GM12875 (cell line): ENCODE measurements around the gene HSPA1B.
"Not testable (repeated sequence)": the region's sequence is repeated elsewhere in the genome, so short reads cannot be mapped to it uniquely, and the experiment has no call there.

Source experiments
- H3K4me3 ChIP-seq: one replicate; pipeline ENCODE4 v1.5.1; 2011; ENCODE audit warnings: low read depth, low read length, control low read depth
- TF ChIP-seq, protein P1 (sequence below): IDR thresholded peaks from 2 replicates; pipeline ENCODE4 v1.5.1; 2011; ENCODE audit warnings: low read depth, mild to moderate bottlenecking, control low read depth, inconsistent platforms, low read length, moderate library complexity, borderline replicate concordance; ENCODE audit not compliant: insufficient read depth

Gene HSPA1B

DNA sequence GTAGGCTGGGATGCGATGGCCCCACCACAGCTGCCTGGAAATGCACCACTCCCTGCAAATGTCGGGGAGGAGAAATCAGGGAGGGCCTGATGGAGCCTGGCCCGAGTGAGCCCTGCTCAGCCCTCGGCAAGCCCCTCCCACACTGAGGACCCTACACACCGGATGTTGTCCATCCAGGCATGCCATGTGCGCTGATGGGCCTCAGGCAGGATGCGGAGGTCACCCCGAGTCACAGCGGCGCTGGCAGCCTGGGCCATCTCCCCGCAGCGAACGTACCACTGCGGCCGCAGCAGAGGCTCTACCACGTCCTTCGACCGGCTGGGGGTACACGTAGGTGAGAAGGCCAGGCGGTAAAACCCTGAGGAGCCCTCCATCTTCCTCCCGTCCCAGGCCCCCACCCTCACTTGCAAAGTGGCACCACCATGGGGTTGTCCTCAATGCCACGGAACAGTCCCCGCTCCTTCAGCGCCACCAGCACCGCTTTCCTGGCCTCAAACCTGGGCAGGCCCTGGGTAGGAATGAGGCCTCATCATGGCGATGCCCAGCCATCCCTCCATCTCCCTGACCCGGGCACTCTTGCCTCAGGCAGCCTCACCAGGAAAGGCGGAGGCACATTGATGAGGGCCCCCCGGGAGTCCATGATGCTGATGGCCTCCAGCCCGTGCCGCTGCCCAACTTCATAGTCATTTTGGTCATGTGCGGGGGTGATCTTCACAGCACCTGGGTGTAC lies 45.2 kb upstream of the HSPA1B start:
- H3K4me3 ChIP-seq: no peak overlapping the region
- TF ChIP-seq, protein P1, sequence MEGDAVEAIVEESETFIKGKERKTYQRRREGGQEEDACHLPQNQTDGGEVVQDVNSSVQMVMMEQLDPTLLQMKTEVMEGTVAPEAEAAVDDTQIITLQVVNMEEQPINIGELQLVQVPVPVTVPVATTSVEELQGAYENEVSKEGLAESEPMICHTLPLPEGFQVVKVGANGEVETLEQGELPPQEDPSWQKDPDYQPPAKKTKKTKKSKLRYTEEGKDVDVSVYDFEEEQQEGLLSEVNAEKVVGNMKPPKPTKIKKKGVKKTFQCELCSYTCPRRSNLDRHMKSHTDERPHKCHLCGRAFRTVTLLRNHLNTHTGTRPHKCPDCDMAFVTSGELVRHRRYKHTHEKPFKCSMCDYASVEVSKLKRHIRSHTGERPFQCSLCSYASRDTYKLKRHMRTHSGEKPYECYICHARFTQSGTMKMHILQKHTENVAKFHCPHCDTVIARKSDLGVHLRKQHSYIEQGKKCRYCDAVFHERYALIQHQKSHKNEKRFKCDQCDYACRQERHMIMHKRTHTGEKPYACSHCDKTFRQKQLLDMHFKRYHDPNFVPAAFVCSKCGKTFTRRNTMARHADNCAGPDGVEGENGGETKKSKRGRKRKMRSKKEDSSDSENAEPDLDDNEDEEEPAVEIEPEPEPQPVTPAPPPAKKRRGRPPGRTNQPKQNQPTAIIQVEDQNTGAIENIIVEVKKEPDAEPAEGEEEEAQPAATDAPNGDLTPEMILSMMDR: no peak

DNA sequence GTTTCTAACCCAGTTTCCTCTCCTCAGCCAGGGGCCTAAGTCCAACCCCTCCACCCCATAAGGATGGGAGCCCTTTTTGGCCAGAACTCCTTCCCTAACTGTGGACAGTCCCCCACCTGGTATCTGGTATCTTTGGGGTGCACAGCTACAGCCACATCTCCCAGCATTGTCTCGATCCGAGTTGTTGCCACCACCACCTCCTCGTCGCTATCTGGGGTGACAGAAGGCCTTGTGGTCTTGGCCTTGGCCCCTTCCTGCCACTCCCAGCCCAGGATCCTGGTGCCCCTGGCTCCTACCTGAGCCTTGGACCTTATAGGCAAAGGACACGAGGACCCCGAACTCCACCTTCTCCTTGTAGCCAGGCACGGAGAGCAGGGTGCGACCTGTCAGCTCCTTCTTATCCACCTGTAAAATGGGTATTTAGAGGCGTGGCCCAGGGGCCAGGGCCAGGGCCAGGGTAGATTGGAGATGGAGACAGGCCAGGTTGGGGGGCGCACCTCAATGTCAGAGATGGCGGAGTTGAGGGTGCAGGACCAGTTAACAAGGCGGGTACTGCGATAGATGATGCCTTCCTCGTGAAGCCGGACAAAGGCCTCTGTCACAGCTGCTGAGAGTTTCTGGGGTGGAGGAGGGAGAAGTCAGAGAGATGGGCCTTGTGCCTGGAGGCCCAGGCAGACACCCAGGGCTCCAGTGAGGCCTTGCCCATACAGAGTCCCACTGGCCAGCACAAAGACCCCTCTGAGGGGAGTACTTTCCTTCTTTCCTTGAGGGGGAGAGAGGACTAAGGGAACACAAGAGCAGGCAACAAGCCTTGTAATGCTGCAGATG lies 43.2 kb upstream of the HSPA1B start:
- H3K4me3 ChIP-seq: no peak overlapping the region
- TF ChIP-seq, protein P1: no peak

DNA sequence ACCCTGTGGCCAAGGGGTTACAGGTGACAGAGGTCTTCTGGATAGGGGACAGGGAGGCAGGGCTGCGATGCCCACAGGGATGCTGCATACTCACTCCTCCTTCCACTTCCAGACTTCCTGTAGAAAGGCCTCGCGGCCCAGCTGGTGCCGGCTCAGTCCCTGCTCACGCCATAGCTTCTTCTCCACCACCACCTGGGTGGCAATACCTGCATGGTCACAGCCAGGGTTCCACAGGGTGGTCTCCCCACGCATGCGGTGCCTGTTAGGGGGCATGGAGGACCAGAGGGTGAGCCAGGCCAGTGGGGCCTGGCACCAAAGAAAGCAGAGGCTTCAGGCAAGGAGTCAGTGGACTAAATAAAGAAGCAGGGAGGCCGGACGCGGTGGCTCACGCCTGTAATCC lies 42.1 kb upstream of the HSPA1B start:
- H3K4me3 ChIP-seq: no peak overlapping the region
- TF ChIP-seq, protein P1: no peak

DNA sequence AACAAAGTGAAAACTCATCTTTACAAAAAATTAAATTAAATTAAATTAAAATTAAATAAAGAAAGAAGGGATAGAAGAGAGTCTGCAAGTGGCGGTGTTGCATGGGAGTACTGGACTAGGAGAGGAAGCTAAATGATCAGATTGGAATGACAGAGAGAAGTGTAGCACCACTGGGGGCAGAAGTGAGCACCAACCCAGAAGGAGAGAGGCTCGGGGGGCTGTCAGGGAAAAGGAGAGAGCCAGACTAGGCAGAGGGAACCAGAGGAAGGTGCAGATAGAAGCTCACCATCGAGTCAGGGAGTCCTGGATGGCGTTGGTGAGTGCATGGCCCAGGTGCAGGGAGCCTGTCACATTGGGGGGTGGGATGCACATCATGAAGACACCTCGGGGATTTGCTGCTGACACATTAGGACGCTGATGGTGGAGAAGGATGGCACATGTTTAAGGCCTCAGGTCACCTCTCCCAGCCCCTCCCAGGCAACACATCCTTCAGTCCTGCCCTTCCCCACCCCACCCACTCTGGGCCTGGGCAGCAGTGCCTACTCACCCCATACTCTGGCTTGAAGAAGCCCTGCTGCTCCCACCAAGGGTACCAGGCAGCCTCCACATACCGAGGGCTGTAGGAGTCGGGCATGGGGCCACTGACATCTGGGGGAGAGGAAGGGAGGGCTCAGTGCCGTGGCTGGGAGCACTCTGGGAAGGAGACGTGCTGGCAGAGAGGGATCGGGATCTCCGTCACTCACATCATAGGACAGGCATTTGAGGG lies 36.0 kb upstream of the HSPA1B start:
- TF ChIP-seq, protein P1: peak; percentile 69
- H3K4me3 ChIP-seq: no peak overlapping the region

DNA sequence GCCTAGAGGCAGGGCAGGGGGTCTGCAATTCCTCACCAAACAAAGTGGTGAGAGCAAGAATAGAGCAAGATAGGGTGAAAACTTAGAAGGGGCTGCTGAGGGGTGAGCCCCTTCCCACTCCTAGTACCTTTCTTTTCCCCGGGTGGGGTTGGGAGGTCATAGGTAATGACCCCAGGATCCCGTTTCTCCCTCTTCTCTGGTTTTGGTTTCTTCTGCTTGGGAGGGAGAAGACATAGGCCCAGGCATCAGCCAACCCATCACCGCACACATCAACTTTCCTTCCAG lies 35.5 kb upstream of the HSPA1B start:
- TF ChIP-seq, protein P1: no peak

DNA sequence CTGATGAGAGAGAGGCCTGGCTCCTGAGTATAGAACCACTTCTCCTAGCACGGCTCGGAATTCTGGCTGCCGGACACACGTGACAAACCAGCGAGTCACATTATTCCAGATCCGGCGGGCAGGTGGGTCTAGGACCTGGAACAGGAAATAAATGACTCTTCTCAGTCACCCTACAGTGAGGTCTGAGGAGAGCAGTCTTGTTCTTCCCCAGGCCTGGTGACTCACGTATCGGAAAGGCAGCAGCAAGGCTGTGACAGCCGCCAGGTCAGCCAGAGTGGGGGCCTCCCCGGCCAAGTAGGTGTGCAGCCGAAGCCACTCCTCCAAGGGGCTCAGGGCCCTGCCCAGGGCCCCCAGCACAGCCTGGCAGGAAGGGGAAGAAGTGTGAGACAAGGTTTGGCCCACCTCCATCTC lies 34.8 kb upstream of the HSPA1B start:
- TF ChIP-seq, protein P1: no peak
- no peak overlapping the region for H3K4me3 ChIP-seq

More for the DNA sequence above, 35.5 kb upstream of the HSPA1B start:
- H3K4me3 ChIP-seq: no peak overlapping the region

DNA sequence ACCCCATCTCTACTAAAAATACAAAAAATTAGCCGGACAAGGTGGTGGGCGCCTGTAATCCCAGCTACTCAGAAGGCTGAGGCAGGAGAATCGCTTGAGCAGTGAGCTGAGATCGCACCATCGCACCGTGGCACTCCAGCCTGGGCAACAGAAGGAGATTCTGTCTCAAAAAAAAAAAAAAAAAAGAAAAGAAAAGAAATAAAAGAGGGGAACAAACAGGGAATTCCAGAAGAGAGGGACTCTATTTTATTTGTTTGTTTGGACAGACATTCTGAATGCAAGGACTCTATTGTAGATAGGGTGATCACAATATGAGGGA lies 33.7 kb upstream of the HSPA1B start:
- not testable (repeated sequence) for H3K4me3 ChIP-seq
